Measurements from ENCODE around the gene COL8A1. TPM values are rescaled to one million over a fixed set of nuclear protein-coding genes. Genes with fewer than 3 reads are reported as not detected.

The COL8A1 gene
- total and polyA plus RNA-seq, 7 experiments from 2014 or later, result 0.13 to 0.24 (median 0.14) TPM; not detected in 3

- intact Hi-C loops (cut with micrococcal nuclease), result no loop called here
These were observed 172.0 kb downstream of the COL8A1 start for GRCh38 chr3:99810403-99810802.

DNA sequence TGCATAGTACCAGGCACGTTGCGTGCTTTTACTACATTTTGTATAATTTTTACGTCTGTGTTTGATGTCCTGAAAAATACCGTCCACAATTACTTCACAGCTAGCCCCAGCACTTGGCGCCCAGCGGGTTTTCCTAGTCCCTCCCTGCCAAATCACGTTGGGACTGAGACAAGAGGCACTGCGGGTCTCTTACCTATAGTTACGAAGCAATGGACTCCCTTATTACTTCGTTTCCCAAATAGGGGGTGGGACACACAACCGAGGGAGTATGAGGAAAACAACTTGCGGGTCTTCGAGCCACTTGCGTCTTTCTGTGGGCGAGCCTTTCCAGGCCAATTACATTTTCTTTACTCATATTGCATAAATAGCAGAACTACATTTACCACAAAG, 178.6 kb downstream of the COL8A1 start:
- intact Hi-C loops (cut with micrococcal nuclease), result loop anchor here (1.0 to 5.0 kb wide), 13 partner anchors 14 to 1995 kb away; partner anchors contain the start of genes DCBLD2 (in 2 of the 2), LNP1 (in 2 of the 2), TBC1D23 (in 2 of the 2) and TFG (in 2 of the 2)
- no peaks in the 10 kb centered on the region for H3K27me3 ChIP-seq (ENCODE audit: control insufficient read depth in 2 of 2, insufficient read depth in 2 of 2, low read length in 2 of 2)
- ATAC-seq (no peak), DNase-seq (peak in 1 of 9 donors; percentile 16)
- Mint-ChIP-seq H3K36me3 (peaks cover 0 to 4% (median 0%) of the 10 kb centered on the region in 5 donors), H3K27ac (peak overlapping the region; percentile 93 to 100 (median 100)), H3K27me3 (peaks cover 0 to 5% (median 0%) of the 10 kb centered on the region in 5 donors), H3K9me3 (peaks cover 0 to 3% (median 0%) of the 10 kb centered on the region in 11 donors), H3K4me3 (peak overlapping the region; percentile 84 to 99 (median 95)), H3K4me1 (peaks cover 19 to 60% (median 41%) of the 10 kb centered on the region in 7 donors)
- POLR2A ChIA-PET, result interaction anchor here (1.8 kb wide), 1 partner anchor 444 kb away, joined by 9 read pairs; the partner anchor contains the start of gene TBC1D23
- CTCF ChIA-PET, result interaction anchor here (0.6 to 1.5 kb wide), 3 partner anchors 15 to 437 kb away, joined by 3 to 6 read pairs (median 3); no protein-coding TSS in a partner anchor
- H3K4me1 ChIP-seq (ENCODE audit: control insufficient read depth in 2 of 2, insufficient read depth in 2 of 2, low read length in 2 of 2), result peaks cover 18 to 22% of the 10 kb centered on the region in 2 donors
- H3K9me3 ChIP-seq (ENCODE audit: control insufficient read depth in 2 of 3, low read length in 3 of 3), result no peaks in the 10 kb centered on the region
- H3K36me3 ChIP-seq (ENCODE audit: control insufficient read depth in 2 of 3, insufficient read depth in 3 of 3, low read length in 3 of 3), result no peaks in the 10 kb centered on the region
- H3K27ac ChIP-seq (ENCODE audit: low read depth, low read length), result peak overlapping the region; percentile 90
- H3K4me3 ChIP-seq (ENCODE audit: low read length), result peak overlapping the region; percentile 80

More at GRCh38 chr3:99810403-99810802, 172.0 kb downstream of the COL8A1 start:
- H3K4me1 Mint-ChIP-seq, result peaks cover 0 to 4% (median 0%) of the 10 kb centered on the region in 7 donors
- ATAC-seq, result no peak
- CTCF ChIA-PET, result interaction anchor here (0.8 to 1.2 kb wide), 2 partner anchors 993 to 1450 kb away, joined by 3 read pairs; no protein-coding TSS in a partner anchor
- no peak overlapping the region for H3K4me3 Mint-ChIP-seq
- Histone ChIP-seq H3K36me3 (ENCODE audit: control insufficient read depth in 2 of 3, insufficient read depth in 3 of 3, low read length in 3 of 3) (no peaks in the 10 kb centered on the region), H3K27ac (ENCODE audit: low read depth, low read length) (no peak overlapping the region), H3K4me3 (ENCODE audit: low read length) (no peak overlapping the region), H3K9me3 (ENCODE audit: control insufficient read depth in 2 of 3, low read length in 3 of 3) (peaks cover 0 to 6% (median 0%) of the 10 kb centered on the region in 3 experiments), H3K4me1 (ENCODE audit: control insufficient read depth in 2 of 2, insufficient read depth in 2 of 2, low read length in 2 of 2) (no peaks in the 10 kb centered on the region), H3K27me3 (ENCODE audit: control insufficient read depth in 2 of 2, insufficient read depth in 2 of 2, low read length in 2 of 2) (no peaks in the 10 kb centered on the region)
- DNase-seq, result no peak
- peaks cover 4 to 6% (median 5%) of the 10 kb centered on the region in 5 donors for H3K36me3 Mint-ChIP-seq
- POLR2A ChIA-PET, result no interaction called here
- H3K9me3 Mint-ChIP-seq, result peaks cover 4 to 9% (median 5%) of the 10 kb centered on the region in 11 donors
- H3K27ac Mint-ChIP-seq, result no peak overlapping the region
- H3K27me3 Mint-ChIP-seq, result peaks cover 0 to 5% (median 0%) of the 10 kb centered on the region in 5 donors

- Mint-ChIP-seq H3K9me3 (peaks cover 0 to 3% (median 0%) of the 10 kb centered on the region in 11 donors), H3K4me1 (peaks cover 19 to 62% (median 41%) of the 10 kb centered on the region in 7 donors), H3K27ac (peak within 1 kb of the TSS; percentile 93 to 100 (median 100)), H3K4me3 (peak within 1 kb of the TSS; percentile 84 to 99 (median 95)), H3K27me3 (no peaks in the 10 kb centered on the region), H3K36me3 (peaks cover 0 to 4% (median 0%) of the 10 kb centered on the region in 5 donors)
- CTCF ChIA-PET, result interaction anchor here (0.5 to 1.5 kb wide), 4 partner anchors 10 to 436 kb away, joined by 3 to 6 read pairs (median 4); no protein-coding TSS in a partner anchor
- peak; percentile 96 to 98 (median 97) for DNase-seq
- ATAC-seq, result peak; percentile 94
- intact Hi-C loops (cut with micrococcal nuclease), result loop anchor here (1.0 to 5.0 kb wide), 15 partner anchors 14 to 1995 kb away; partner anchors contain the start of genes DCBLD2 (in 2 of the 2), LNP1 (in 2 of the 2), TBC1D23 (in 2 of the 2) and TFG (in 2 of the 2)
- no peaks in the 10 kb centered on the region for H3K27me3 ChIP-seq (ENCODE audit: control insufficient read depth in 2 of 2, insufficient read depth in 2 of 2, low read length in 2 of 2)
- peaks cover 18 to 22% of the 10 kb centered on the region in 2 donors for H3K4me1 ChIP-seq (ENCODE audit: control insufficient read depth in 2 of 2, insufficient read depth in 2 of 2, low read length in 2 of 2)
- peak within 1 kb of the TSS; percentile 80 for H3K4me3 ChIP-seq (ENCODE audit: low read length)
- POLR2A ChIA-PET, result interaction anchor here (0.6 to 1.8 kb wide), 5 partner anchors 9 to 916 kb away, joined by 3 to 9 read pairs (median 3); partner anchors contain the start of genes DCBLD2 and TBC1D23
- H3K9me3 ChIP-seq (ENCODE audit: control insufficient read depth in 2 of 3, low read length in 3 of 3), result no peaks in the 10 kb centered on the region
- no peaks in the 10 kb centered on the region for H3K36me3 ChIP-seq (ENCODE audit: control insufficient read depth in 2 of 3, insufficient read depth in 3 of 3, low read length in 3 of 3)
- H3K27ac ChIP-seq (ENCODE audit: low read depth, low read length), result peak within 1 kb of the TSS; percentile 90
These were observed 179.2 kb downstream of the COL8A1 start, which contains the start of gene CMSS1 for GRCh38 chr3:99817437-99818240. Gene CMSS1, plus strand, starts transcription at chr3:99817862.

- Mint-ChIP-seq H3K27ac (peak overlapping the region; percentile 93 to 100 (median 100)), H3K36me3 (peaks cover 0 to 4% (median 0%) of the 10 kb centered on the region in 5 donors), H3K9me3 (peaks cover 0 to 3% (median 0%) of the 10 kb centered on the region in 11 donors), H3K27me3 (no peaks in the 10 kb centered on the region), H3K4me1 (peaks cover 19 to 68% (median 47%) of the 10 kb centered on the region in 7 donors), H3K4me3 (peak overlapping the region; percentile 84 to 99 (median 95))
- peak overlapping the region; percentile 80 for H3K4me3 ChIP-seq (ENCODE audit: low read length)
- DNase-seq (no peak), ATAC-seq (no peak)
- no peak overlapping the region for H3K27ac ChIP-seq (ENCODE audit: low read depth, low read length)
- H3K4me1 ChIP-seq (ENCODE audit: control insufficient read depth in 2 of 2, insufficient read depth in 2 of 2, low read length in 2 of 2), result peaks cover 18 to 22% of the 10 kb centered on the region in 2 donors
- no peaks in the 10 kb centered on the region for H3K36me3 ChIP-seq (ENCODE audit: control insufficient read depth in 2 of 3, insufficient read depth in 3 of 3, low read length in 3 of 3)
- no peaks in the 10 kb centered on the region for H3K9me3 ChIP-seq (ENCODE audit: control insufficient read depth in 2 of 3, low read length in 3 of 3)
- ChIA-PET CTCF (interaction anchor here (1.5 kb wide), 1 partner anchor 435 kb away, joined by 6 read pairs; no protein-coding TSS in a partner anchor), POLR2A (interaction anchor here (0.5 to 1.8 kb wide), 2 partner anchors 80 to 442 kb away, joined by 3 to 9 read pairs; partner anchors contain the start of gene TBC1D23)
- intact Hi-C loops (cut with micrococcal nuclease), result loop anchor here (1.0 to 5.0 kb wide), 7 partner anchors 391 to 1997 kb away; partner anchors contain the start of genes CPOX (in 1 of the 2), CRYBG3 (in 1 of the 2), DCBLD2 (in 1 of the 2) and NIT2 (in 1 of the 2)
- no peaks in the 10 kb centered on the region for H3K27me3 ChIP-seq (ENCODE audit: control insufficient read depth in 2 of 2, insufficient read depth in 2 of 2, low read length in 2 of 2)
These were observed 180.4 kb downstream of the COL8A1 start for GRCh38 chr3:99818818-99819217.

GRCh38 chr3:99823723-99824711, 185.6 kb downstream of the COL8A1 start:
- Histone ChIP-seq H3K4me3 (ENCODE audit: low read length) (no peak overlapping the region), H3K27me3 (ENCODE audit: control insufficient read depth in 2 of 2, insufficient read depth in 2 of 2, low read length in 2 of 2) (no peaks in the 10 kb centered on the region), H3K9me3 (ENCODE audit: control insufficient read depth in 2 of 3, low read length in 3 of 3) (no peaks in the 10 kb centered on the region), H3K27ac (ENCODE audit: low read depth, low read length) (no peak overlapping the region), H3K4me1 (ENCODE audit: control insufficient read depth in 2 of 2, insufficient read depth in 2 of 2, low read length in 2 of 2) (peaks cover 2 to 3% of the 10 kb centered on the region in 2 donors), H3K36me3 (ENCODE audit: control insufficient read depth in 2 of 3, insufficient read depth in 3 of 3, low read length in 3 of 3) (no peaks in the 10 kb centered on the region)
- intact Hi-C loops (cut with micrococcal nuclease), result no loop called here
- POLR2A ChIA-PET, result no interaction called here
- no peaks in the 10 kb centered on the region for H3K9me3 Mint-ChIP-seq
- no peak for ATAC-seq
- H3K4me3 Mint-ChIP-seq, result no peak overlapping the region
- peaks cover 0 to 14% (median 0%) of the 10 kb centered on the region in 5 donors for H3K36me3 Mint-ChIP-seq
- H3K27ac Mint-ChIP-seq, result peak overlapping the region in 1 of 9 donors; percentile 33
- CTCF ChIA-PET, result interaction anchor here (0.6 to 1.8 kb wide), 4 partner anchors 8 to 99 kb away, joined by 3 to 7 read pairs (median 4); no protein-coding TSS in a partner anchor
- DNase-seq, result no peak
- H3K27me3 Mint-ChIP-seq, result no peaks in the 10 kb centered on the region
- peaks cover 11 to 41% (median 23%) of the 10 kb centered on the region in 7 donors for H3K4me1 Mint-ChIP-seq
